ENCODE measurements around the gene COX6A1. TPM values are rescaled to one million over a fixed set of nuclear protein-coding genes. Genes with fewer than 3 reads are reported as not detected.

COX6A1 gene
- 423 and 488 TPM in 2 replicates for total RNA-seq (2014; rRNA removed; shearing (Covaris generic))

- DNase-seq, result peak; percentile 97 to 98
- peak within 1 kb of the TSS; percentile 74 for H3K4me3 ChIP-seq
- peak within 1 kb of the TSS; percentile 50 for H3K27ac ChIP-seq
- no peaks in the 10 kb centered on the region for H3K27me3 ChIP-seq
- no peaks in the 10 kb centered on the region for H3K9me3 ChIP-seq (replicated peaks)
- H3K4me1 ChIP-seq, result no peaks in the 10 kb centered on the region
- H3K36me3 ChIP-seq, result peaks cover 20% of the 10 kb centered on the region
Observed at GRCh38 chr12:120437735-120438494, at the start of gene COX6A1. Gene COX6A1, plus strand, starts transcription at chr12:120438113. Its CDS starts 14 bp downstream, at chr12:120438127.

- Histone ChIP-seq H3K9me3 (replicated peaks) (no peaks in the 10 kb centered on the region), H3K27ac (no peak overlapping the region), H3K4me1 (no peaks in the 10 kb centered on the region), H3K36me3 (no peaks in the 10 kb centered on the region), H3K27me3 (no peaks in the 10 kb centered on the region; the same call in 1 of the 2 replicates), H3K4me3 (no peak overlapping the region)
- DNase-seq, result peak in 1 of 2 experiments; percentile 36
Observed at GRCh38 chr12:120388691-120389481, 49.0 kb upstream of the COX6A1 start.

GRCh38 chr12:120390540-120391120 is 47.3 kb upstream of the COX6A1 start:
- Histone ChIP-seq H3K27me3 (peaks cover 6% of the 10 kb centered on the region; the same call in 1 of the 2 replicates), H3K27ac (no peak overlapping the region), H3K36me3 (no peaks in the 10 kb centered on the region), H3K4me1 (no peaks in the 10 kb centered on the region), H3K9me3 (replicated peaks) (no peaks in the 10 kb centered on the region), H3K4me3 (no peak overlapping the region)
- no peak for DNase-seq

GRCh38 chr12:120394483-120395367 is 43.2 kb upstream of the COX6A1 start:
- no peaks in the 10 kb centered on the region for H3K36me3 ChIP-seq
- H3K27ac ChIP-seq, result no peak overlapping the region
- no peak overlapping the region for H3K4me3 ChIP-seq
- H3K4me1 ChIP-seq, result no peaks in the 10 kb centered on the region
- H3K9me3 ChIP-seq (replicated peaks), result no peaks in the 10 kb centered on the region
- H3K27me3 ChIP-seq, result peaks cover 6% of the 10 kb centered on the region; the same call in 1 of the 2 replicates
- DNase-seq, result no peak

- Histone ChIP-seq H3K4me3 (no peak overlapping the region), H3K27me3 (peaks cover 6% of the 10 kb centered on the region; the same call in 1 of the 2 replicates), H3K27ac (no peak overlapping the region), H3K4me1 (no peaks in the 10 kb centered on the region), H3K36me3 (no peaks in the 10 kb centered on the region), H3K9me3 (replicated peaks) (no peaks in the 10 kb centered on the region)
- no peak for DNase-seq
Observed at GRCh38 chr12:120397824-120398540, 39.9 kb upstream of the COX6A1 start.

- Histone ChIP-seq H3K4me1 (no peaks in the 10 kb centered on the region), H3K27ac (no peak overlapping the region), H3K4me3 (no peak overlapping the region), H3K27me3 (peaks cover 2% of the 10 kb centered on the region; the same call in 1 of the 2 replicates), H3K36me3 (no peaks in the 10 kb centered on the region), H3K9me3 (replicated peaks) (no peaks in the 10 kb centered on the region)
- no peak for DNase-seq
Observed at GRCh38 chr12:120399531-120399930, 38.4 kb upstream of the COX6A1 start.

- H3K27ac ChIP-seq, result no peak overlapping the region
- no peaks in the 10 kb centered on the region for H3K4me1 ChIP-seq
- H3K36me3 ChIP-seq, result no peaks in the 10 kb centered on the region
- H3K27me3 ChIP-seq, result no peaks in the 10 kb centered on the region
- peak; percentile 55 to 80 for DNase-seq
- H3K9me3 ChIP-seq (replicated peaks), result no peaks in the 10 kb centered on the region
- no peak overlapping the region for H3K4me3 ChIP-seq
Observed at GRCh38 chr12:120402217-120402616, 35.7 kb upstream of the COX6A1 start.

GRCh38 chr12:120403869-120404268 is 34.0 kb upstream of the COX6A1 start:
- H3K4me1 ChIP-seq, result no peaks in the 10 kb centered on the region
- H3K27me3 ChIP-seq, result no peaks in the 10 kb centered on the region
- H3K27ac ChIP-seq, result no peak overlapping the region
- no peak overlapping the region for H3K4me3 ChIP-seq
- no peaks in the 10 kb centered on the region for H3K9me3 ChIP-seq (replicated peaks)
- no peaks in the 10 kb centered on the region for H3K36me3 ChIP-seq
- DNase-seq, result no peak

- Histone ChIP-seq H3K4me3 (no peak overlapping the region), H3K27me3 (no peaks in the 10 kb centered on the region), H3K36me3 (no peaks in the 10 kb centered on the region), H3K27ac (no peak overlapping the region), H3K4me1 (no peaks in the 10 kb centered on the region), H3K9me3 (replicated peaks) (no peaks in the 10 kb centered on the region)
- DNase-seq, result peak; percentile 13 to 40
Observed at GRCh38 chr12:120404271-120404670, 33.6 kb upstream of the COX6A1 start.

GRCh38 chr12:120406069-120406468 is 31.8 kb upstream of the COX6A1 start:
- no peak for DNase-seq
- H3K4me3 ChIP-seq, result no peak overlapping the region
- no peaks in the 10 kb centered on the region for H3K4me1 ChIP-seq
- H3K36me3 ChIP-seq, result no peaks in the 10 kb centered on the region
- no peaks in the 10 kb centered on the region for H3K9me3 ChIP-seq (replicated peaks)
- H3K27ac ChIP-seq, result no peak overlapping the region
- no peaks in the 10 kb centered on the region for H3K27me3 ChIP-seq

- Histone ChIP-seq H3K36me3 (no peaks in the 10 kb centered on the region), H3K27me3 (no peaks in the 10 kb centered on the region), H3K4me3 (no peak overlapping the region), H3K4me1 (no peaks in the 10 kb centered on the region), H3K9me3 (replicated peaks) (no peaks in the 10 kb centered on the region), H3K27ac (no peak overlapping the region)
- DNase-seq, result no peak
Observed at GRCh38 chr12:120406553-120406952, 31.4 kb upstream of the COX6A1 start.

- Histone ChIP-seq H3K4me1 (no peaks in the 10 kb centered on the region), H3K4me3 (no peak overlapping the region), H3K27ac (no peak overlapping the region), H3K9me3 (replicated peaks) (no peaks in the 10 kb centered on the region), H3K36me3 (no peaks in the 10 kb centered on the region), H3K27me3 (no peaks in the 10 kb centered on the region; the same call in 1 of the 2 replicates)
- no peak for DNase-seq
Observed at GRCh38 chr12:120408771-120409170, 29.1 kb upstream of the COX6A1 start.

- Histone ChIP-seq H3K4me1 (no peaks in the 10 kb centered on the region), H3K9me3 (replicated peaks) (no peaks in the 10 kb centered on the region), H3K4me3 (no peak overlapping the region), H3K27ac (no peak overlapping the region), H3K36me3 (no peaks in the 10 kb centered on the region), H3K27me3 (no peaks in the 10 kb centered on the region; the same call in 1 of the 2 replicates)
- DNase-seq, result no peak
Observed at GRCh38 chr12:120412421-120412820, 25.5 kb upstream of the COX6A1 start.
